Measurements from ENCODE around the gene CPLX4. TPM values are rescaled to one million over a fixed set of nuclear protein-coding genes. Genes with fewer than 3 reads are reported as not detected.
"Not testable (repeated sequence)": the region's sequence is repeated elsewhere in the genome, so short reads cannot be mapped to it uniquely, and the experiment has no call there.

The CPLX4 gene
- total RNA-seq, 4 donors from 2014 or later, result not detected

GRCh38 chr18:59263661-59264060 lies 54.8 kb downstream of the CPLX4 start:
- no peak overlapping the region for H3K4me3 ChIP-seq
- TF ChIP-seq CTCF (IDR thresholded peaks at IDR 0.05), result no peak
- no peak for TF ChIP-seq POLR2A (IDR thresholded peaks at IDR 0.05)
- H3K27ac ChIP-seq, result no peak overlapping the region
- H3K4me1 ChIP-seq, result no peaks in the 10 kb centered on the region
- no peaks in the 10 kb centered on the region for H3K9me3 ChIP-seq
- H3K36me3 ChIP-seq, result no peaks in the 10 kb centered on the region
- no peak for DNase-seq
- peaks cover 17 to 48% of the 10 kb centered on the region in 2 donors for H3K27me3 ChIP-seq
- intact Hi-C loops (cut with DNase I; ENCODE audit: low total_unique reads), result no loop called here

- intact Hi-C loops (cut with DNase I; ENCODE audit: low total_unique reads); H3K27ac ChIP-seq; H3K36me3 ChIP-seq; DNase-seq; H3K4me1 ChIP-seq; H3K9me3 ChIP-seq; H3K4me3 ChIP-seq: not testable (repeated sequence)
- H3K27me3 ChIP-seq, result peaks cover 6 to 36% of the 10 kb centered on the region in 2 donors
Measured at GRCh38 chr18:59262243-59262642, 56.2 kb downstream of the CPLX4 start.

- H3K36me3 ChIP-seq; intact Hi-C loops (cut with DNase I; ENCODE audit: low total_unique reads); H3K9me3 ChIP-seq; DNase-seq; H3K4me1 ChIP-seq; H3K4me3 ChIP-seq; H3K27ac ChIP-seq: not testable (repeated sequence)
- H3K27me3 ChIP-seq, result peaks cover 6 to 32% of the 10 kb centered on the region in 2 donors
Measured at GRCh38 chr18:59261842-59262241, 56.6 kb downstream of the CPLX4 start.

- H3K27me3 ChIP-seq; H3K27ac ChIP-seq; DNase-seq; H3K36me3 ChIP-seq; H3K9me3 ChIP-seq; H3K4me1 ChIP-seq; H3K4me3 ChIP-seq; intact Hi-C loops (cut with DNase I; ENCODE audit: low total_unique reads): not testable (repeated sequence)
Measured at GRCh38 chr18:59255491-59255890, 63.0 kb downstream of the CPLX4 start.

GRCh38 chr18:59249199-59249774 lies 69.2 kb downstream of the CPLX4 start:
- H3K36me3 ChIP-seq, result no peaks in the 10 kb centered on the region
- no peaks in the 10 kb centered on the region for H3K4me1 ChIP-seq
- no peak overlapping the region for H3K4me3 ChIP-seq
- intact Hi-C loops (cut with DNase I; ENCODE audit: low total_unique reads), result no loop called here
- peak; percentile 47 to 56 (median 52) for TF ChIP-seq CTCF (IDR thresholded peaks at IDR 0.05)
- TF ChIP-seq POLR2A (IDR thresholded peaks at IDR 0.05), result no peak
- H3K27ac ChIP-seq, result no peak overlapping the region
- no peaks in the 10 kb centered on the region for H3K9me3 ChIP-seq
- peak; percentile 29 to 37 for DNase-seq
- H3K27me3 ChIP-seq, result no peaks in the 10 kb centered on the region

- H3K9me3 ChIP-seq, result no peaks in the 10 kb centered on the region
- no peaks in the 10 kb centered on the region for H3K27me3 ChIP-seq
- intact Hi-C loops (cut with DNase I; ENCODE audit: low total_unique reads), result no loop called here
- H3K4me3 ChIP-seq, result no peak overlapping the region
- TF ChIP-seq CTCF (IDR thresholded peaks at IDR 0.05) (no peak), POLR2A (IDR thresholded peaks at IDR 0.05) (no peak)
- H3K4me1 ChIP-seq, result no peaks in the 10 kb centered on the region
- H3K27ac ChIP-seq, result no peak overlapping the region
- H3K36me3 ChIP-seq, result no peaks in the 10 kb centered on the region
- no peak for DNase-seq
Measured at GRCh38 chr18:59246796-59247195, 71.7 kb downstream of the CPLX4 start.

Other genes with a start within 250 kb of the CPLX4 start
- 100 to 1,000 TPM in 1 of 4 donors, 10 to 100 TPM in 1, 1 to 10 TPM in 2; 4.4 to 136 (median 24.7) TPM for gene SEC11C, start 178.8 kb downstream of the CPLX4 start, total RNA-seq
- gene GRP, start 98.5 kb downstream of the CPLX4 start, total RNA-seq, result not detected
- not detected for gene RAX, start 45.2 kb downstream of the CPLX4 start, total RNA-seq
- gene LMAN1, start 40.6 kb upstream of the CPLX4 start, total RNA-seq, result 100 to 1,000 TPM in 1 of 4 donors, 10 to 100 TPM in 3; 30.2 to 200 (median 76.8) TPM